22Rv1 (cell line): ENCODE data around the gene CFAP92.

Experiments used
- H3K27ac ChIP-seq: fragments of 450-650 bp; 2 replicates; pipeline ENCODE4 v1.5.1; 2017
- ZFX ChIP-seq: fragments of 450-650 bp; IDR thresholded peaks from 2 replicates; pipeline ENCODE4 v1.6.1; 2017; ENCODE audit warnings: antibody characterized with exemption, borderline replicate concordance
- TF ChIP-seq, protein P1 (sequence below): fragments of 450-650 bp; IDR thresholded peaks from 2 replicates; pipeline ENCODE4 v1.5.1; 2017; ENCODE audit warnings: mild to moderate bottlenecking

Gene CFAP92

GRCh38 chr3:128917291-128917690 lies 76.6 kb downstream of the CFAP92 start:
- TF ChIP-seq, protein P1, sequence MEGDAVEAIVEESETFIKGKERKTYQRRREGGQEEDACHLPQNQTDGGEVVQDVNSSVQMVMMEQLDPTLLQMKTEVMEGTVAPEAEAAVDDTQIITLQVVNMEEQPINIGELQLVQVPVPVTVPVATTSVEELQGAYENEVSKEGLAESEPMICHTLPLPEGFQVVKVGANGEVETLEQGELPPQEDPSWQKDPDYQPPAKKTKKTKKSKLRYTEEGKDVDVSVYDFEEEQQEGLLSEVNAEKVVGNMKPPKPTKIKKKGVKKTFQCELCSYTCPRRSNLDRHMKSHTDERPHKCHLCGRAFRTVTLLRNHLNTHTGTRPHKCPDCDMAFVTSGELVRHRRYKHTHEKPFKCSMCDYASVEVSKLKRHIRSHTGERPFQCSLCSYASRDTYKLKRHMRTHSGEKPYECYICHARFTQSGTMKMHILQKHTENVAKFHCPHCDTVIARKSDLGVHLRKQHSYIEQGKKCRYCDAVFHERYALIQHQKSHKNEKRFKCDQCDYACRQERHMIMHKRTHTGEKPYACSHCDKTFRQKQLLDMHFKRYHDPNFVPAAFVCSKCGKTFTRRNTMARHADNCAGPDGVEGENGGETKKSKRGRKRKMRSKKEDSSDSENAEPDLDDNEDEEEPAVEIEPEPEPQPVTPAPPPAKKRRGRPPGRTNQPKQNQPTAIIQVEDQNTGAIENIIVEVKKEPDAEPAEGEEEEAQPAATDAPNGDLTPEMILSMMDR, result no peak
- no peak for TF ChIP-seq ZFX
- H3K27ac ChIP-seq, result no peak overlapping the region

DNA sequence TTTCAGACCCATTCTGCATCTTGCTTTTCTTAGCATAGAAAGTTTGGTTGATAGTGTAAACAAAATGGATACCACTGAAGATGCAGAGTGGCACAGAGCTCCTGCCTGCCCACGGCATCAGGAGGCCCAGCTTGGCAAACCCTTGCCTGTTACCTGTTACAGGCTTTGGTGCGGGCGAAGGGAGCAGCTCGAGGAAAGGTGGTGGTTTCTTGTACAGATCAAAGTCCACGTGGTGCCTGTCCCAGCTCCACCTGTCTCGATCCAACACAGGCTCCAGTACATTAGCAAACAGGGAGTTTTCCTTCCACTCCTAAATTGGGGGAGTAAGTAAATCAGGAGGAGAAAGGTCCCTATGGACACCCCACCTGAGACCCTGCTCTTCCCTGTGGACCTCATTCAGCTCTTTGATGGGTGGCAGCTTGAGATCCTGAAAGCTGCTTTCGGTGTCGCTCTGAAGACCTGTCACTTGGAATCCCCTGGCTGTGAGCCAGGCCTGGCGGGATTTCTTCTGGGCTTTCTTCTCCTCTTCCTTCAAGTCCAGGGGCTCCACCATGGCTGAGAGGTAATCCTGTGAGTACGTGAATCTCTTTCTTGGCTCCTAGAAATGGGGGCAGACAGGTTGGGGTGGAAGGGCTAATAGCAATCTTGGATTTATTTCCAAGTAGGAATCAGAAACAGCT lies 78.8 kb downstream of the CFAP92 start:
- TF ChIP-seq ZFX, result no peak
- TF ChIP-seq, protein P1, result no peak
- no peak overlapping the region for H3K27ac ChIP-seq

- no peak overlapping the region for H3K27ac ChIP-seq
- TF ChIP-seq, protein P1, result no peak
- TF ChIP-seq ZFX, result no peak
These were observed 82.0 kb downstream of the CFAP92 start for GRCh38 chr3:128911911-128912310.

GRCh38 chr3:128910006-128910405 lies 83.9 kb downstream of the CFAP92 start:
- TF ChIP-seq, protein P1, result no peak
- no peak for TF ChIP-seq ZFX
- no peak overlapping the region for H3K27ac ChIP-seq

DNA sequence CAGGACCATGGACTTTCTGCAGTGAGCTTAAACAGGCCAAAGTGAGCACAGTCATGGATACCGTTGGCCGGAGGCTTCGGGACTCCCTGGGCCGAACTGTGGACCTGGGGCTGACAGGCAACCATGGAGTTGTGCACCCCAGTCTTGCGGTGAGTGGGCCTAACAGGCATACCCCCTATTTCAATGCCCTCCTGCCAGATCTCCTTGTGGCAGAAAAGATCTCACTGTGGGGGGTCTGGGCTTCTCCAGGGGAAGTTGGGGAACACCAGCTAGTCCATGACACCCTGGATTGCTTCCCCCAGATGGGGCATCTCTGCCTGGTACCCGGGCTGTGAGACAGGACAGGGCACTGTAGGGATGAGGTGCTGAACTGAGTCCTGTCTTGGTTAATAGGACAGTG lies 84.9 kb downstream of the CFAP92 start:
- H3K27ac ChIP-seq, result no peak overlapping the region
- TF ChIP-seq, protein P1, result no peak
- no peak for TF ChIP-seq ZFX

DNA sequence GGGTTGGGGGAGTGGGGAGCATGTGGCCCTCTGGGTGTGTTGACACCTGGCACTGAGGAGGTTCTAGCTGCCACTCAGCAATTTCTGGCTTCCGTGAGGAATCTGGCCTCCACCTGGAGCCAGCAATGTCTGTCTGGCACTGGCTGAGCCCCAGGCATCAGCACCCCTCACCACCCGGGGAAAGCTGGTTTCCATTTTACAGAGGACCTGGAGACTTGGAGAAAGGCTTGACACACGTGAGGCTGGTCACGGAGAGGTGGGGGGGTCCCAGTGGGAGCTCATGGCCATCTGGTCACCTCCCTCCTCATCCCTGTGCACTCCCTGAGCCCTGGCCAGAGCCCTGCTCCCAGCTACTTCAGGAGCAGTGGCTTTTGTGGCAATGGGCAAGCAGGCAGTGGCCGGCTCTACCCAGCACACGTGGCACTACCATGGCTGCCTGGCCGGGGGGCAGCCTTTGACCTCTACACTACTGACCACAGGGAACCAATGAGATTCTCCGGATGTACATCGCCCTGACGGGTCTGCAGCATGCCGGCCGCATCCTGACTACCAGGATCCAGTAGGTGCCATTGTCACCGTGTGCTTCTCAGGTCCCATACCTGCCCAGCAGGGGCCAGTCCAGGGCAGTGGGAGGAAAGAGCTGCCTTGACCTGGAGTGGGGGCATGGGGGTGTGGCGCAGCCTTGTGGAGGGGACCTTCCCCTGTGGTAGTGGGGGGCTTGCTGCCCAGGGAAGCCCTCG lies 86.0 kb downstream of the CFAP92 start:
- TF ChIP-seq, protein P1, result no peak
- no peak for TF ChIP-seq ZFX
- H3K27ac ChIP-seq, result no peak overlapping the region

DNA sequence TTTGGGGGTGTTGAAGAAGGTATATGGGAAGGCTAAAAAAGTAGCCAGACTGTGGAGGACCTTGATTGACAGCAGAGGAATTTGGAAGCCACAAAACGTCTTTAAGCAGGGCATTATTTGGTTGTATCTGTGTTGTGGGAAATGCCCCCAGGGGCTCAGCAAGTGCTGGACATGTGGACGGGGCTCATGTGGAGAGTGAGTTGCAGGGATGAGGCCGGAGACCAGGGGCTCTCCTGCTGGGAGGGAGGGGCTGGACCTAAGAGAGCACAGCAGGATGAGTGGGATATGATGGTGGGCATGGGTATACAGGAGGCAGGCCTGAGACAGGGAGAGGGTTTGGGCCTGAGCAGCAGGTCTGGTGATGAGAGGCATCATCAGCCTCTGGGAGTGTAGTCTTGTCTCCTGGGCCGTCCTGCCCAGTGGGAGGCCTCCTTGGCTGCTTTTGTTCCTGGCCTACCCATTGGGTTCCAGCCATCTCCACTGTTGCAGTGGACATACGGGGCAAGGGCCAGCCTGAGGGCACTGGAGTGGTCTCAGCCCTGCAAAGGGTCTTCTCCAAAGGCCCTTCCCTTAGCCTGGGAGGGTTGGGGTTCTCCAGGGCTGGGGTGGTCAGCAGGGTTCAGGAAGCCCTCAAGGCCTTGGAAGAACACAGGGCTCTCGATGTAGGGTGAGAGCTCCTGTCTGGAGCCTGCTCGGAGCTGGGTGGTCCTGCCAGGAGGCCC lies 86.9 kb downstream of the CFAP92 start:
- no peak for TF ChIP-seq ZFX
- TF ChIP-seq, protein P1, result no peak
- no peak overlapping the region for H3K27ac ChIP-seq
